ENCODE results near the gene VMA21. TPM values are rescaled to one million over a fixed set of nuclear protein-coding genes. Genes with fewer than 3 reads are reported as not detected.

VMA21 gene
- total RNA-seq, 1 donor from 2014 or later: 48.0 TPM

Other genes with a start within 250 kb of the VMA21 start
- gene GPR50, start 220.6 kb upstream of the VMA21 start, total RNA-seq: not detected in 2 replicates
- not detected in 2 replicates for gene PASD1, start 166.5 kb downstream of the VMA21 start, total RNA-seq

Measured in lung microvascular endothelial cell (primary cell).